Endodermal cell (in vitro differentiated cells): ENCODE measurements around the gene ZNF32. TPM values are rescaled to one million over a fixed set of nuclear protein-coding genes. Genes with fewer than 3 reads are reported as not detected.
"Not testable (repeated sequence)": the region's sequence is repeated elsewhere in the genome, so short reads cannot be mapped to it uniquely, and the experiment has no call there.

ENCODE experiments used
- DNase-seq: peaks from one replicate; pipeline ENCODE4 v3.0.0-alpha.2; 2017
- H3K27ac ChIP-seq: 2 replicates; pipeline ENCODE4 v1.5.1; 2013; ENCODE audit warnings: mild to moderate bottlenecking, low read depth, low read length, moderate library complexity
- H3K27me3 ChIP-seq: 2 replicates; pipeline ENCODE4 v1.6.1; 2013; ENCODE audit warnings: mild to moderate bottlenecking, low read length, moderate library complexity; ENCODE audit not compliant: insufficient read depth, control insufficient read depth, poor library complexity, severe bottlenecking
- H3K36me3 ChIP-seq: 2 replicates; pipeline ENCODE4 v1.7.0; 2013; ENCODE audit warnings: mild to moderate bottlenecking, low read length, moderate library complexity; ENCODE audit not compliant: control insufficient read depth, insufficient read depth
- H3K4me1 ChIP-seq: one replicate; pipeline ENCODE4 v1.7.0; 2013; ENCODE audit warnings: low read length; ENCODE audit not compliant: control insufficient read depth, insufficient read depth
- H3K4me3 ChIP-seq: 2 replicates; pipeline ENCODE4 v1.5.1; 2013; ENCODE audit warnings: mild to moderate bottlenecking, low read length, moderate library complexity
- H3K9ac ChIP-seq: 2 replicates; pipeline ENCODE4 v1.6.1; 2013; ENCODE audit warnings: mild to moderate bottlenecking, low read length, moderate library complexity; ENCODE audit not compliant: poor library complexity, severe bottlenecking; ENCODE audit errors: extremely low read depth
- H3K9me3 ChIP-seq: 2 replicates; pipeline ENCODE4 v1.6.1; 2013; ENCODE audit warnings: mild to moderate bottlenecking, low read length, moderate library complexity; ENCODE audit not compliant: control insufficient read depth
- H3K27ac Mint-ChIP-seq: 2 replicates; pipeline ENCODE4 v1.8.0; 2020; ENCODE audit warnings: mixed read lengths
- H3K27me3 Mint-ChIP-seq: 2 replicates; pipeline ENCODE4 v1.8.0; 2021; ENCODE audit warnings: mild to moderate bottlenecking, mixed read lengths; ENCODE audit not compliant: insufficient read depth
- H3K36me3 Mint-ChIP-seq: 2 replicates; pipeline ENCODE4 v1.8.0; 2020; ENCODE audit warnings: low read depth, mixed read lengths
- H3K4me1 Mint-ChIP-seq: 2 replicates; pipeline ENCODE4 v1.8.0; 2020; ENCODE audit warnings: mixed read lengths
- H3K4me3 Mint-ChIP-seq: 2 replicates; pipeline ENCODE4 v1.8.0; 2020; ENCODE audit warnings: mild to moderate bottlenecking, moderate library complexity, mixed read lengths
- H3K9me3 Mint-ChIP-seq: 2 replicates; pipeline ENCODE4 v1.8.0; 2020; ENCODE audit warnings: mild to moderate bottlenecking, mixed read lengths
- WGBS, 2 experiments: methylation state at CpG; one replicate each; pipeline versions ENCODE4 v1.1.5 to v1.1.7; 2013; ENCODE audit warnings: missing lambda C conversion rate in 2 of 2, mixed read lengths in 1 of 2; ENCODE audit not compliant: insufficient coverage in 1 of 2, insufficient read length in 1 of 2; 5-methylcytosine and 5-hydroxymethylcytosine counted together
- total RNA-seq, 2 donors: library from RNA; stranded (reverse); fragmentation: NEBNext Ultra II Directional in 1 of 2; extraction: Animal tissue kit (Norgen Biotek cat#: 25700) in 1 of 2; gene quantifications; 2 replicates in 1 of 2; 3 replicates in 1 of 2; pipeline ENCODE4 v1.2.1, GENCODE V29; 2021
- TF ChIP-seq, protein P1 (sequence below): fragments of 200-600 bp; sonication (generic); conservative IDR thresholded peaks from 2 replicates; pipeline ENCODE4 v1.5.0; 2021; ENCODE audit warnings: antibody characterized with exemption, mild to moderate bottlenecking

Gene ZNF32
- total RNA-seq, 2 donors from 2014 or later: 21.4 to 29.0 TPM

DNA sequence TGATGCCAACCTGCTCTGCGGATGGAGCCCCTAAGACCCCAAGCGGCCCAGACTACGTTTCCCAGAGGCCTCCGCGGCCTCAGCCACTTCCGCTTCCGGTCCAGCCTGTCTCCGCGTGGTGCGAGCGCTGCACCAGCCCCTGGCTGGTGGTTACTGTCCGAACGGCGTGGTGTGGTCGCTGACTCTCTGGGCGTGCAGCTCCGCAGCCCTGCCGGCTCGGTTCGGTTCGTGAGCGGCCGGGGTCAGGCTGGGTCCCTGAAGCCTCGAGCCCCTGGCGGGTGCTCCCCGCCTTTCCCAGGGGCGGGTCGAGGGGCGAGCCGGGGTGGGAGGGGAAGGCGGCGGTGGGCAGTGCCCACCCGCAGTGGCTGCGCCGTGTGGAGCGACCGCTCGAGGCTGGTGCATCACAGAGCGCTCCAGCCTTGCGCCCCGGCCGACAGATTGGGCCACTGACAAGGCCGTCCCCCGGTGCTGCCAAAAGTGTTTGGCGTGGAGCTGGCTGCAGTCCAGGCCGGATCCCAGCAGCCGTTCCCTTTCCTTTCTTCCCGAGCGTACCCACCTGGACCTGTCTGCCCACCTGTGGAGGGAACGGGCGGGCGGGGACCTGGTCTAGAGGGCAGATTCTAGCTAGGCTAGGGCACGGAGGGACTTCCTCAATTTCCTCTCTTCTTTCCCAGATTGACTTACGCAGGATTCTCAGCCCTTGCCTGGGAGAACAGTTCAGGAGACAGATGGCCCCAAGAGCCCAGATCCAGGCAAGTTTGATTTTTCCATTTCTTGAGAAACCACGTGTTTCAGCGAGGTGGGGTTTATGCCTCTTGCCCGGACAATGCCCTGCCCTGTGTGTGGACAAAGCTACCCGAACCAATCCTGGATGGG is 42.1 kb downstream of the ZNF32 start, which contains the start of gene ZNF485:
TSS of gene ZNF485 (plus strand) at position 116 of the 876 bp plus-strand sequence. CDS start at position 729, 613 bp downstream.
- H3K9me3 ChIP-seq: no peaks in the 10 kb centered on the region
- H3K27ac Mint-ChIP-seq: no peak within 1 kb of the TSS
- H3K27me3 Mint-ChIP-seq: peaks cover 26% of the 10 kb centered on the region
- H3K4me1 Mint-ChIP-seq: peaks cover 7% of the 10 kb centered on the region
- H3K27me3 ChIP-seq: no peaks in the 10 kb centered on the region
- no peaks in the 10 kb centered on the region for H3K4me1 ChIP-seq
- peak within 1 kb of the TSS; percentile 70 for H3K4me3 ChIP-seq
- TF ChIP-seq, protein P1, sequence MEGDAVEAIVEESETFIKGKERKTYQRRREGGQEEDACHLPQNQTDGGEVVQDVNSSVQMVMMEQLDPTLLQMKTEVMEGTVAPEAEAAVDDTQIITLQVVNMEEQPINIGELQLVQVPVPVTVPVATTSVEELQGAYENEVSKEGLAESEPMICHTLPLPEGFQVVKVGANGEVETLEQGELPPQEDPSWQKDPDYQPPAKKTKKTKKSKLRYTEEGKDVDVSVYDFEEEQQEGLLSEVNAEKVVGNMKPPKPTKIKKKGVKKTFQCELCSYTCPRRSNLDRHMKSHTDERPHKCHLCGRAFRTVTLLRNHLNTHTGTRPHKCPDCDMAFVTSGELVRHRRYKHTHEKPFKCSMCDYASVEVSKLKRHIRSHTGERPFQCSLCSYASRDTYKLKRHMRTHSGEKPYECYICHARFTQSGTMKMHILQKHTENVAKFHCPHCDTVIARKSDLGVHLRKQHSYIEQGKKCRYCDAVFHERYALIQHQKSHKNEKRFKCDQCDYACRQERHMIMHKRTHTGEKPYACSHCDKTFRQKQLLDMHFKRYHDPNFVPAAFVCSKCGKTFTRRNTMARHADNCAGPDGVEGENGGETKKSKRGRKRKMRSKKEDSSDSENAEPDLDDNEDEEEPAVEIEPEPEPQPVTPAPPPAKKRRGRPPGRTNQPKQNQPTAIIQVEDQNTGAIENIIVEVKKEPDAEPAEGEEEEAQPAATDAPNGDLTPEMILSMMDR: no peak
- DNase-seq: peak; percentile 90
- peaks cover 9% of the 10 kb centered on the region for H3K9me3 Mint-ChIP-seq
- no peak within 1 kb of the TSS for H3K9ac ChIP-seq
- peak within 1 kb of the TSS; percentile 67 for H3K4me3 Mint-ChIP-seq
- no peak within 1 kb of the TSS for H3K27ac ChIP-seq
- H3K36me3 Mint-ChIP-seq: peaks cover 20% of the 10 kb centered on the region
- WGBS, 2 experiments: 8 to 30% methylated on average over 12 to 58 of the region's 58 CpGs
- no peaks in the 10 kb centered on the region for H3K36me3 ChIP-seq

DNA sequence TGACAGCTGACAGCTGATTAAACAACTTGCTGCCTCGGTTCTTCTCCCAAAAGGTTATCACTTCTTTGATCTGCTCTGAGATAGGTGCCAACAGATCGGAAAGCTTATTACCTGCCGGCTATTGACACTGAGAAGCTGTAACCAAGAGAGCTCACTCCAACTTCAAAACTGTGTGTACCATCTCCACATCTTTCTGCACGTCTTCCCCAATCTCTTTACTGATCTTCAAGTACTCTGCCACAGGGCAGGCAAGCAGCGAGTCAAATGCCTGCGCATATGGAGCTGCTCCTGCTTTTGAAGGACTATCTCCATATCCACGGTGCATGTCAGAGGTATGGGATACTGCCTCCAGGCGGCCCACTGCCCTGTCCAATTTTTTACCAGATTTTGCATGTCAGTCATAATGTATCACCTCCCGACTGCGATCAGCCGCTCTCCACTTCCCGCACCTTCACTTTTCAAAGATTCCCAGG is 42.8 kb downstream of the ZNF32 start:
- H3K9ac ChIP-seq: no peak overlapping the region
- no peak for DNase-seq

DNA sequence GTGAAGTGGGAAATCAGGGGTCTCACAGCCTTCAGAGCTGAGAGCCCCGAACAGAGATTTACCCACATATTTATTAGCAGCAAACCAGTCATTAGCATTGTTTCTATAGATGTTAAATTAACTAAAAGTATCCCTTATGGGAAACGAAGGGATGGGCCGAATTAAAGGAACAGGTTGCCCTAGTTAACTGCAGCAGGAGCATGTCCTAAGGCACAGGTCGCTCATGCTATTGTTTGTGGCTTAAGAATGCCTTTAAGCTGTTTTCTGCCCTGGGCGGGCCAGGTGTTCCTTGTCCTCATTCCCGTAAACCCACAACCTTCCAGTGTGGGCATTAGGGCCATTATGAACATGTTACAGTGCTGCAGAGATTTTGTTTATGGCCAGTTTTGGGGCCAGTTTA is 47.1 kb downstream of the ZNF32 start:
- H3K4me1 Mint-ChIP-seq, H3K27me3 ChIP-seq, H3K9ac ChIP-seq, H3K4me3 Mint-ChIP-seq, H3K4me3 ChIP-seq, H3K36me3 Mint-ChIP-seq, H3K27ac Mint-ChIP-seq, DNase-seq, H3K4me1 ChIP-seq, H3K27ac ChIP-seq, H3K36me3 ChIP-seq, H3K9me3 ChIP-seq: not testable (repeated sequence)
- WGBS, 2 experiments: 79 to 80% methylated on average over 3 to 5 of the region's 6 CpGs
- Mint-ChIP-seq H3K27me3 (peaks cover 22% of the 10 kb centered on the region), H3K9me3 (peaks cover 29% of the 10 kb centered on the region)

More for the DNA sequence above, 42.8 kb downstream of the ZNF32 start:
- Mint-ChIP-seq H3K27ac (no peak overlapping the region), H3K4me1 (peaks cover 7% of the 10 kb centered on the region), H3K9me3 (peaks cover 14% of the 10 kb centered on the region), H3K36me3 (peaks cover 18% of the 10 kb centered on the region), H3K27me3 (peaks cover 26% of the 10 kb centered on the region), H3K4me3 (peak overlapping the region; percentile 67)
- H3K4me1 ChIP-seq: no peaks in the 10 kb centered on the region
- TF ChIP-seq, protein P1: no peak
- no peaks in the 10 kb centered on the region for H3K27me3 ChIP-seq
- H3K27ac ChIP-seq: no peak overlapping the region
- peaks cover 6% of the 10 kb centered on the region for H3K9me3 ChIP-seq
- peak overlapping the region; percentile 70 for H3K4me3 ChIP-seq
- no peaks in the 10 kb centered on the region for H3K36me3 ChIP-seq
- 66 to 69% methylated on average over 11 to 12 of the region's 12 CpGs for WGBS, 2 experiments
